WTC11 (cell line): ENCODE data around the gene ZNF205. TPM values are rescaled to one million over a fixed set of nuclear protein-coding genes. Genes with fewer than 3 reads are reported as not detected.
A peak's percentile ranks its signal among the peaks of the same experiment; 100 is the strongest.

Experiments used
- CBFB ChIP-seq: sonication (generic); formaldehyde crosslinking; IDR thresholded peaks from 2 replicates; pipeline ENCODE4 v1.8.1; 2022; ENCODE audit warnings: mild to moderate bottlenecking, low read depth, missing genetic modification reagents
- CREM ChIP-seq: sonication (generic); formaldehyde crosslinking; IDR thresholded peaks from 2 replicates; pipeline ENCODE4 v1.8.1; 2022; ENCODE audit warnings: mild to moderate bottlenecking, missing genetic modification reagents, moderate library complexity
- EMX1 ChIP-seq: fragments of 250-450 bp; sonication (Bioruptor Pico); IDR thresholded peaks from 2 replicates; pipeline ENCODE4 v1.8.0; 2021; ENCODE audit warnings: mild to moderate bottlenecking
- FOXJ3 ChIP-seq: sonication (generic); formaldehyde crosslinking; IDR thresholded peaks from 2 replicates; pipeline ENCODE4 v1.9.0; 2021; ENCODE audit warnings: missing genetic modification reagents, mild to moderate bottlenecking, borderline replicate concordance
- GRHL2 ChIP-seq: fragments of 250-450 bp; sonication (Bioruptor Pico); IDR thresholded peaks from 2 replicates; pipeline ENCODE4 v1.8.0; 2022; ENCODE audit warnings: mild to moderate bottlenecking, moderate library complexity; ENCODE audit not compliant: insufficient replicate concordance, severe bottlenecking
- GTF2I ChIP-seq: fragments of 250-450 bp; sonication (Bioruptor Pico); conservative IDR thresholded peaks from 2 replicates; pipeline ENCODE4 v1.4.0; 2021; ENCODE audit warnings: mild to moderate bottlenecking
- IRF2 ChIP-seq: sonication (generic); formaldehyde crosslinking; IDR thresholded peaks from 2 replicates; pipeline ENCODE4 v1.8.0; 2022; ENCODE audit warnings: low read depth, missing genetic modification reagents, borderline replicate concordance
- KAT7 ChIP-seq: sonication (generic); formaldehyde crosslinking; IDR thresholded peaks from 2 replicates; pipeline ENCODE4 v1.8.1; 2023; ENCODE audit warnings: missing genetic modification reagents, mild to moderate bottlenecking, borderline replicate concordance
- NR2C2 ChIP-seq: sonication (generic); formaldehyde crosslinking; IDR thresholded peaks from 2 replicates; pipeline ENCODE4 v1.8.0; 2022; ENCODE audit warnings: mild to moderate bottlenecking, missing genetic modification reagents
- SMAD3 ChIP-seq: sonication (generic); formaldehyde crosslinking; IDR thresholded peaks from 2 replicates; pipeline ENCODE4 v1.8.0; 2022; ENCODE audit warnings: missing genetic modification reagents, mild to moderate bottlenecking, borderline replicate concordance
- ZNF232 ChIP-seq: sonication (generic); formaldehyde crosslinking; IDR thresholded peaks from 2 replicates; pipeline ENCODE4 v1.8.0; 2022; ENCODE audit warnings: mild to moderate bottlenecking, missing genetic modification reagents
- ZNF263 ChIP-seq: sonication (generic); formaldehyde crosslinking; IDR thresholded peaks from 2 replicates; pipeline ENCODE4 v1.8.1; 2022; ENCODE audit warnings: low read depth, mild to moderate bottlenecking, moderate library complexity, missing genetic modification reagents
- total RNA-seq: library from RNA; stranded (reverse); gene quantifications from 3 replicates; pipeline ENCODE4 v1.2.3, GENCODE V29; 2021
- TF ChIP-seq, protein P1 (sequence below): sonication (generic); formaldehyde crosslinking; IDR thresholded peaks from 2 replicates; pipeline ENCODE4 v1.8.0; 2022; ENCODE audit warnings: mild to moderate bottlenecking, missing genetic modification reagents
- TF ChIP-seq, protein P2 (sequence below): sonication (generic); formaldehyde crosslinking; IDR thresholded peaks from 2 replicates; pipeline ENCODE4 v1.8.1; 2022; ENCODE audit warnings: low read depth, missing genetic modification reagents, borderline replicate concordance
- TF ChIP-seq, protein P3 (sequence below): fragments of 250-450 bp; sonication (Bioruptor Pico); IDR thresholded peaks from 2 replicates; pipeline ENCODE4 v1.8.0; 2021; ENCODE audit warnings: mild to moderate bottlenecking
- TF ChIP-seq, protein P4 (sequence below): fragments of 250-450 bp; sonication (Bioruptor Pico); IDR thresholded peaks from 2 replicates; pipeline ENCODE4 v1.9.0; 2021; ENCODE audit warnings: moderate library complexity, mild to moderate bottlenecking, inconsistent platforms, borderline replicate concordance
- TF ChIP-seq, protein P5 (sequence below): sonication (generic); formaldehyde crosslinking; IDR thresholded peaks from 2 replicates; pipeline ENCODE4 v1.8.1; 2022; ENCODE audit warnings: mild to moderate bottlenecking, missing genetic modification reagents, moderate library complexity, borderline replicate concordance
- TF ChIP-seq, protein P6 (sequence below): sonication (generic); formaldehyde crosslinking; IDR thresholded peaks from 2 replicates; pipeline ENCODE4 v1.8.1; 2022; ENCODE audit warnings: low read depth, mild to moderate bottlenecking, moderate library complexity, missing genetic modification reagents, borderline replicate concordance
- TF ChIP-seq, protein P7 (sequence below): fragments of 250-450 bp; sonication (Bioruptor Pico); IDR thresholded peaks from 2 replicates; pipeline ENCODE4 v1.9.0; 2021; ENCODE audit warnings: mild to moderate bottlenecking, borderline replicate concordance
- TF ChIP-seq, protein P8 (sequence below): sonication (generic); formaldehyde crosslinking; IDR thresholded peaks from 2 replicates; pipeline ENCODE4 v1.8.1; 2023; ENCODE audit warnings: mild to moderate bottlenecking, missing genetic modification reagents, moderate library complexity
- TF ChIP-seq, protein P9 (sequence below): sonication (generic); formaldehyde crosslinking; IDR thresholded peaks from 2 replicates; pipeline ENCODE4 v1.8.0; 2022; ENCODE audit warnings: mild to moderate bottlenecking, missing genetic modification reagents

Gene ZNF205
- total RNA-seq, 1 experiment from 2014 or later = 22.7 TPM

DNA sequence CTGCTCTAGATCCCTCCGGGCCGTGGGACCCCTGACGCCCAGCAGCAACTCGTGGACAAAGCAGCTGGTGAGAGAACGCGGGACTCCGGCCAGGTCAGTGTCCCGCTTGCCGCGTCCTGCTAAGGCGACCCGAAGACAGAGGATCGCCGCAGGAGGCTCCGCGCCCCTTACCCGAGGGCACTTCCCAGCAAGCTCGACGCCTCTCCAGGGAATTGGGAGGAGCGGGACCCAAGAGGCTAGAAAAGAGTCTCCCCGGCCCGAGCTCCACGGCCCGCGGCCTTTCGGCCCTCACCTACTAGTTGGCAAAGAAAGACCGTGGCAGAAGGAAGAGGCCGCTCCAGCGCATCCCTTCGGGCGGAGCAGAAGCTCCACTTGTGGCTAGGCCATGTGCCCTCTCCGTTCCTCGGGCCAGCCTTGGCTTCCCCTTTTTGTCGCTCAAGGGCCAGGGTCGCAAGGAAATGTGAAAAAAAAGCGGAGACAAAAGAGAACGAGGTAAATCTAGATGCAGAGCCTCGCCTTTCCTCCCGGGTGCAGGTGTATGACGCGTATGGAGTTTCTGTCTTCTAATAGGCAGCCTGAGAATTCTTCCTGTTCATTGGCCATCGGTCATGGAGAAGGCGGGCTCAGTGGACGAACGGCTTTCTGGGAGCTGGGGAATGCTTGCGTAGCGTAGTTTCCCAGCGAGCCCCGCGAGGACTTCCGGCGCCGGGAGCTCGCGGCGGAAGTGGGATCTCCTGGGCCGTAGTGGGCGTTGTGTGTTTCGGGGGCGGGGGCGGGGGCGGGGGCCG is 22.1 kb downstream of the ZNF205 start, which contains the start of gene ZNF213 (continued):
- TF ChIP-seq CBFB (CRISPR knock-in tag) (no peak), KAT7 (CRISPR knock-in tag) (no peak), GTF2I (CRISPR knock-in tag) (no peak), CREM (CRISPR knock-in tag) (peak; percentile 89), EMX1 (CRISPR knock-in tag) (no peak), IRF2 (no peak), GRHL2 (CRISPR knock-in tag) (no peak), ZNF263 (CRISPR knock-in tag) (no peak), FOXJ3 (CRISPR knock-in tag) (no peak), ZNF232 (CRISPR knock-in tag) (peak; percentile 51; the same call in 1 of the 2 replicates), NR2C2 (CRISPR knock-in tag) (no peak), SMAD3 (CRISPR knock-in tag) (0 out of 2 replicates have a peak, but pooled peaks have one; percentile 34)
- TF ChIP-seq, protein P1, sequence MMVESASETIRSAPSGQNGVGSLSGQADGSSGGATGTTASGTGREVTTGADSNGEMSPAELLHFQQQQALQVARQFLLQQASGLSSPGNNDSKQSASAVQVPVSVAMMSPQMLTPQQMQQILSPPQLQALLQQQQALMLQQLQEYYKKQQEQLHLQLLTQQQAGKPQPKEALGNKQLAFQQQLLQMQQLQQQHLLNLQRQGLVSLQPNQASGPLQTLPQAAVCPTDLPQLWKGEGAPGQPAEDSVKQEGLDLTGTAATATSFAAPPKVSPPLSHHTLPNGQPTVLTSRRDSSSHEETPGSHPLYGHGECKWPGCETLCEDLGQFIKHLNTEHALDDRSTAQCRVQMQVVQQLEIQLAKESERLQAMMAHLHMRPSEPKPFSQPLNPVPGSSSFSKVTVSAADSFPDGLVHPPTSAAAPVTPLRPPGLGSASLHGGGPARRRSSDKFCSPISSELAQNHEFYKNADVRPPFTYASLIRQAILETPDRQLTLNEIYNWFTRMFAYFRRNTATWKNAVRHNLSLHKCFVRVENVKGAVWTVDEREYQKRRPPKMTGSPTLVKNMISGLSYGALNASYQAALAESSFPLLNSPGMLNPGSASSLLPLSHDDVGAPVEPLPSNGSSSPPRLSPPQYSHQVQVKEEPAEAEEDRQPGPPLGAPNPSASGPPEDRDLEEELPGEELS (CRISPR knock-in tag) = no peak
- TF ChIP-seq, protein P2, sequence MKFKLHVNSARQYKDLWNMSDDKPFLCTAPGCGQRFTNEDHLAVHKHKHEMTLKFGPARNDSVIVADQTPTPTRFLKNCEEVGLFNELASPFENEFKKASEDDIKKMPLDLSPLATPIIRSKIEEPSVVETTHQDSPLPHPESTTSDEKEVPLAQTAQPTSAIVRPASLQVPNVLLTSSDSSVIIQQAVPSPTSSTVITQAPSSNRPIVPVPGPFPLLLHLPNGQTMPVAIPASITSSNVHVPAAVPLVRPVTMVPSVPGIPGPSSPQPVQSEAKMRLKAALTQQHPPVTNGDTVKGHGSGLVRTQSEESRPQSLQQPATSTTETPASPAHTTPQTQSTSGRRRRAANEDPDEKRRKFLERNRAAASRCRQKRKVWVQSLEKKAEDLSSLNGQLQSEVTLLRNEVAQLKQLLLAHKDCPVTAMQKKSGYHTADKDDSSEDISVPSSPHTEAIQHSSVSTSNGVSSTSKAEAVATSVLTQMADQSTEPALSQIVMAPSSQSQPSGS (CRISPR knock-in tag) = no peak
- TF ChIP-seq, protein P3, sequence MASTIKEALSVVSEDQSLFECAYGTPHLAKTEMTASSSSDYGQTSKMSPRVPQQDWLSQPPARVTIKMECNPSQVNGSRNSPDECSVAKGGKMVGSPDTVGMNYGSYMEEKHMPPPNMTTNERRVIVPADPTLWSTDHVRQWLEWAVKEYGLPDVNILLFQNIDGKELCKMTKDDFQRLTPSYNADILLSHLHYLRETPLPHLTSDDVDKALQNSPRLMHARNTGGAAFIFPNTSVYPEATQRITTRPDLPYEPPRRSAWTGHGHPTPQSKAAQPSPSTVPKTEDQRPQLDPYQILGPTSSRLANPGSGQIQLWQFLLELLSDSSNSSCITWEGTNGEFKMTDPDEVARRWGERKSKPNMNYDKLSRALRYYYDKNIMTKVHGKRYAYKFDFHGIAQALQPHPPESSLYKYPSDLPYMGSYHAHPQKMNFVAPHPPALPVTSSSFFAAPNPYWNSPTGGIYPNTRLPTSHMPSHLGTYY (CRISPR knock-in tag) = no peak
- TF ChIP-seq, protein P4, sequence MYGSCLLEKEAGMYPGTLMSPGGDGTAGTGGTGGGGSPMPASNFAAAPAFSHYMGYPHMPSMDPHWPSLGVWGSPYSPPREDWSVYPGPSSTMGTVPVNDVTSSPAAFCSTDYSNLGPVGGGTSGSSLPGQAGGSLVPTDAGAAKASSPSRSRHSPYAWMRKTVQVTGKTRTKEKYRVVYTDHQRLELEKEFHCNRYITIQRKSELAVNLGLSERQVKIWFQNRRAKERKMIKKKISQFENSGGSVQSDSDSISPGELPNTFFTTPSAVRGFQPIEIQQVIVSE (CRISPR knock-in tag) = no peak
- TF ChIP-seq, protein P5, sequence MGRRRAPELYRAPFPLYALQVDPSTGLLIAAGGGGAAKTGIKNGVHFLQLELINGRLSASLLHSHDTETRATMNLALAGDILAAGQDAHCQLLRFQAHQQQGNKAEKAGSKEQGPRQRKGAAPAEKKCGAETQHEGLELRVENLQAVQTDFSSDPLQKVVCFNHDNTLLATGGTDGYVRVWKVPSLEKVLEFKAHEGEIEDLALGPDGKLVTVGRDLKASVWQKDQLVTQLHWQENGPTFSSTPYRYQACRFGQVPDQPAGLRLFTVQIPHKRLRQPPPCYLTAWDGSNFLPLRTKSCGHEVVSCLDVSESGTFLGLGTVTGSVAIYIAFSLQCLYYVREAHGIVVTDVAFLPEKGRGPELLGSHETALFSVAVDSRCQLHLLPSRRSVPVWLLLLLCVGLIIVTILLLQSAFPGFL (CRISPR knock-in tag) = no peak
- TF ChIP-seq, protein P6, sequence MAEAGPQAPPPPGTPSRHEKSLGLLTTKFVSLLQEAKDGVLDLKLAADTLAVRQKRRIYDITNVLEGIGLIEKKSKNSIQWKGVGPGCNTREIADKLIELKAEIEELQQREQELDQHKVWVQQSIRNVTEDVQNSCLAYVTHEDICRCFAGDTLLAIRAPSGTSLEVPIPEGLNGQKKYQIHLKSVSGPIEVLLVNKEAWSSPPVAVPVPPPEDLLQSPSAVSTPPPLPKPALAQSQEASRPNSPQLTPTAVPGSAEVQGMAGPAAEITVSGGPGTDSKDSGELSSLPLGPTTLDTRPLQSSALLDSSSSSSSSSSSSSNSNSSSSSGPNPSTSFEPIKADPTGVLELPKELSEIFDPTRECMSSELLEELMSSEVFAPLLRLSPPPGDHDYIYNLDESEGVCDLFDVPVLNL (CRISPR knock-in tag) = no peak
- TF ChIP-seq, protein P7, sequence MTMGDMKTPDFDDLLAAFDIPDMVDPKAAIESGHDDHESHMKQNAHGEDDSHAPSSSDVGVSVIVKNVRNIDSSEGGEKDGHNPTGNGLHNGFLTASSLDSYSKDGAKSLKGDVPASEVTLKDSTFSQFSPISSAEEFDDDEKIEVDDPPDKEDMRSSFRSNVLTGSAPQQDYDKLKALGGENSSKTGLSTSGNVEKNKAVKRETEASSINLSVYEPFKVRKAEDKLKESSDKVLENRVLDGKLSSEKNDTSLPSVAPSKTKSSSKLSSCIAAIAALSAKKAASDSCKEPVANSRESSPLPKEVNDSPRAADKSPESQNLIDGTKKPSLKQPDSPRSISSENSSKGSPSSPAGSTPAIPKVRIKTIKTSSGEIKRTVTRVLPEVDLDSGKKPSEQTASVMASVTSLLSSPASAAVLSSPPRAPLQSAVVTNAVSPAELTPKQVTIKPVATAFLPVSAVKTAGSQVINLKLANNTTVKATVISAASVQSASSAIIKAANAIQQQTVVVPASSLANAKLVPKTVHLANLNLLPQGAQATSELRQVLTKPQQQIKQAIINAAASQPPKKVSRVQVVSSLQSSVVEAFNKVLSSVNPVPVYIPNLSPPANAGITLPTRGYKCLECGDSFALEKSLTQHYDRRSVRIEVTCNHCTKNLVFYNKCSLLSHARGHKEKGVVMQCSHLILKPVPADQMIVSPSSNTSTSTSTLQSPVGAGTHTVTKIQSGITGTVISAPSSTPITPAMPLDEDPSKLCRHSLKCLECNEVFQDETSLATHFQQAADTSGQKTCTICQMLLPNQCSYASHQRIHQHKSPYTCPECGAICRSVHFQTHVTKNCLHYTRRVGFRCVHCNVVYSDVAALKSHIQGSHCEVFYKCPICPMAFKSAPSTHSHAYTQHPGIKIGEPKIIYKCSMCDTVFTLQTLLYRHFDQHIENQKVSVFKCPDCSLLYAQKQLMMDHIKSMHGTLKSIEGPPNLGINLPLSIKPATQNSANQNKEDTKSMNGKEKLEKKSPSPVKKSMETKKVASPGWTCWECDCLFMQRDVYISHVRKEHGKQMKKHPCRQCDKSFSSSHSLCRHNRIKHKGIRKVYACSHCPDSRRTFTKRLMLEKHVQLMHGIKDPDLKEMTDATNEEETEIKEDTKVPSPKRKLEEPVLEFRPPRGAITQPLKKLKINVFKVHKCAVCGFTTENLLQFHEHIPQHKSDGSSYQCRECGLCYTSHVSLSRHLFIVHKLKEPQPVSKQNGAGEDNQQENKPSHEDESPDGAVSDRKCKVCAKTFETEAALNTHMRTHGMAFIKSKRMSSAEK (CRISPR knock-in tag) = no peak
- TF ChIP-seq, protein P8, sequence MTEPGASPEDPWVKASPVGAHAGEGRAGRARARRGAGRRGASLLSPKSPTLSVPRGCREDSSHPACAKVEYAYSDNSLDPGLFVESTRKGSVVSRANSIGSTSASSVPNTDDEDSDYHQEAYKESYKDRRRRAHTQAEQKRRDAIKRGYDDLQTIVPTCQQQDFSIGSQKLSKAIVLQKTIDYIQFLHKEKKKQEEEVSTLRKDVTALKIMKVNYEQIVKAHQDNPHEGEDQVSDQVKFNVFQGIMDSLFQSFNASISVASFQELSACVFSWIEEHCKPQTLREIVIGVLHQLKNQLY (CRISPR knock-in tag) = no peak
- TF ChIP-seq, protein P9, sequence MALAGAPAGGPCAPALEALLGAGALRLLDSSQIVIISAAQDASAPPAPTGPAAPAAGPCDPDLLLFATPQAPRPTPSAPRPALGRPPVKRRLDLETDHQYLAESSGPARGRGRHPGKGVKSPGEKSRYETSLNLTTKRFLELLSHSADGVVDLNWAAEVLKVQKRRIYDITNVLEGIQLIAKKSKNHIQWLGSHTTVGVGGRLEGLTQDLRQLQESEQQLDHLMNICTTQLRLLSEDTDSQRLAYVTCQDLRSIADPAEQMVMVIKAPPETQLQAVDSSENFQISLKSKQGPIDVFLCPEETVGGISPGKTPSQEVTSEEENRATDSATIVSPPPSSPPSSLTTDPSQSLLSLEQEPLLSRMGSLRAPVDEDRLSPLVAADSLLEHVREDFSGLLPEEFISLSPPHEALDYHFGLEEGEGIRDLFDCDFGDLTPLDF (CRISPR knock-in tag) = no peak
